NCI-H2081 (cell line): ENCODE measurements around the gene TOR1AIP1.
A peak's percentile ranks its signal among the peaks of the same experiment; 100 is the strongest.

Source experiments
- DNase-seq, 2 experiments: peaks; one replicate each; lab custom pipeline; 2025; lab: John Stamatoyannopoulos, UW

The TOR1AIP1 gene

GRCh38 chr1:179881642-179882252 lies 338 bp upstream of the TOR1AIP1 start:
- no peak for DNase-seq

- DNase-seq: no peak
These were observed 1.1 kb downstream of the TOR1AIP1 start for GRCh38 chr1:179883040-179883744.

GRCh38 chr1:179883745-179884138 lies 1.7 kb downstream of the TOR1AIP1 start:
- peak in 1 of 2 experiments; percentile 29 for DNase-seq

- DNase-seq: no peak
These were observed 6.0 kb downstream of the TOR1AIP1 start for GRCh38 chr1:179888071-179888470.

- DNase-seq: no peak
These were observed 7.5 kb downstream of the TOR1AIP1 start for GRCh38 chr1:179889589-179889988.

- DNase-seq: no peak
These were observed 28.8 kb downstream of the TOR1AIP1 start for GRCh38 chr1:179910934-179911333.

GRCh38 chr1:179911812-179912211 lies 29.7 kb downstream of the TOR1AIP1 start:
- DNase-seq: no peak

GRCh38 chr1:179917601-179918429 lies 35.7 kb downstream of the TOR1AIP1 start:
- DNase-seq: no peak

- no peak for DNase-seq
These were observed 39.4 kb downstream of the TOR1AIP1 start for GRCh38 chr1:179921472-179921871.

GRCh38 chr1:179921981-179922872 lies 40.1 kb downstream of the TOR1AIP1 start:
- DNase-seq: no peak

- no peak for DNase-seq
These were observed 40.9 kb downstream of the TOR1AIP1 start for GRCh38 chr1:179923029-179923428.

- DNase-seq: no peak
These were observed 42.2 kb downstream of the TOR1AIP1 start for GRCh38 chr1:179924268-179924667.

GRCh38 chr1:179925302-179925701 lies 43.2 kb downstream of the TOR1AIP1 start:
- DNase-seq: no peak

GRCh38 chr1:179925922-179926849 lies 44.1 kb downstream of the TOR1AIP1 start:
- DNase-seq: no peak

GRCh38 chr1:179926850-179927205 lies 44.7 kb downstream of the TOR1AIP1 start:
- DNase-seq: no peak

GRCh38 chr1:179929955-179930798 lies 48.1 kb downstream of the TOR1AIP1 start:
- DNase-seq: no peak

- no peak for DNase-seq
These were observed 48.8 kb downstream of the TOR1AIP1 start for GRCh38 chr1:179930867-179931266.

- no peak for DNase-seq
These were observed 51.1 kb downstream of the TOR1AIP1 start for GRCh38 chr1:179933219-179933618.

- DNase-seq: no peak
These were observed 53.9 kb downstream of the TOR1AIP1 start for GRCh38 chr1:179935909-179936496.
